HEK293T (cell line): Measurements from ENCODE around the gene SPPL3.

Experiments
- BHLHE40 ChIP-seq: fragments of 450-650 bp; IDR thresholded peaks from 2 replicates; pipeline ENCODE4 v1.6.1; 2016; ENCODE audit warnings: mild to moderate bottlenecking, moderate library complexity, borderline replicate concordance
- ELF4 ChIP-seq: fragments of 450-650 bp; IDR thresholded peaks from 2 replicates; pipeline ENCODE4 v1.6.1; 2017; ENCODE audit warnings: antibody characterized with exemption
- FOXA1 ChIP-seq: fragments of 450-650 bp; IDR thresholded peaks from 2 replicates; pipeline ENCODE4 v1.6.1; 2016; ENCODE audit warnings: mild to moderate bottlenecking
- FOXK2 ChIP-seq: fragments of 450-650 bp; IDR thresholded peaks from 2 replicates; pipeline ENCODE4 v1.6.1; 2016; ENCODE audit warnings: mild to moderate bottlenecking
- FOXM1 ChIP-seq: fragments of 450-650 bp; IDR thresholded peaks from 2 replicates; pipeline ENCODE4 v1.6.1; 2017; ENCODE audit warnings: mild to moderate bottlenecking, borderline replicate concordance
- L3MBTL2 ChIP-seq: fragments of 450-650 bp; conservative IDR thresholded peaks from 2 replicates; pipeline ENCODE4 v1.6.1; 2016; ENCODE audit warnings: mild to moderate bottlenecking
- LEF1 ChIP-seq: fragments of 450-650 bp; IDR thresholded peaks from 2 replicates; pipeline ENCODE4 v1.6.1; 2017; ENCODE audit warnings: mild to moderate bottlenecking, borderline replicate concordance
- NFRKB ChIP-seq: fragments of 450-650 bp; IDR thresholded peaks from 2 replicates; pipeline ENCODE4 v1.6.1; 2016; ENCODE audit warnings: mild to moderate bottlenecking, moderate library complexity
- PKNOX1 ChIP-seq: fragments of 450-650 bp; IDR thresholded peaks from 2 replicates; pipeline ENCODE4 v1.6.1; 2016

DNA sequence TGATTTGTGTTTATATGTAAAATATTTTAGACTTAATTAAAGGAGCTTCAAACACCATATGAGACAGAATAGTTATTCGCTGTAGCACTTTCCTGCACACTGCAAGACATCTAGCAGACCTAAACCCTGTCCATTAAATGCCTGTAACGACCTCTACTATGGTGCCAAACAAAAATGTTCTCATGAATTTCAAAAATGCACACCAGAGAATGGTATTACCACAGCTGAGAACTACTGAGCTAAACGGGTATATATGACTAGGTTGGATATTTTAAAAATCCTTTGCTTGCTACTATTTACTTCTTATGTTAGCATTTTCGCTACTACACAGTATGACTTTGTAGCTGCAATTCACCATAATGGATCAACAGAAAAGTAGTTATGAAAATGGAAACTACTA is 34.8 kb downstream of the SPPL3 start:
- TF ChIP-seq ELF4, result no peak
- no peak for TF ChIP-seq FOXK2
- TF ChIP-seq BHLHE40, result no peak
- no peak for TF ChIP-seq LEF1
- no peak for TF ChIP-seq FOXM1
- no peak for TF ChIP-seq L3MBTL2
- TF ChIP-seq PKNOX1, result no peak
- no peak for TF ChIP-seq NFRKB
- no peak for TF ChIP-seq FOXA1
